Stimulated activated effector memory CD8-positive, alpha-beta T cell treated with anti-CD3 and anti-CD28 coated beads, Interleukin-12 subunit alpha, Interleukin-12 subunit beta, amount 100 ng/mL, for 72 hours (primary cell): ENCODE results near the gene PSMD1.

Experiments
- ATAC-seq: fragments of 150-1000 bp; cut with Tn5 transposase; 2 replicates; pipeline ENCODE4 v1.10.0; 2021
- DNase-seq, 2 donors: peaks; one replicate each; pipeline ENCODE4 v3.0.0; 2021 to 2022; ENCODE audit warnings: low spot score in 2 of 2
- H3K27ac Mint-ChIP-seq: one replicate; pipeline ENCODE4 v1.8.0; 2022; ENCODE audit warnings: mild to moderate bottlenecking, mixed read lengths
- H3K36me3 Mint-ChIP-seq: one replicate; pipeline ENCODE4 v1.8.0; 2022; ENCODE audit warnings: mild to moderate bottlenecking, mixed read lengths
- H3K4me1 Mint-ChIP-seq: one replicate; pipeline ENCODE4 v1.8.0; 2022; ENCODE audit warnings: mixed read lengths
- H3K4me3 Mint-ChIP-seq: one replicate; pipeline ENCODE4 v1.8.0; 2022; ENCODE audit warnings: mild to moderate bottlenecking, mixed read lengths
- H3K9me3 Mint-ChIP-seq: one replicate; pipeline ENCODE4 v1.8.0; 2022; ENCODE audit warnings: mixed read lengths

Gene PSMD1

GRCh38 chr2:231110551-231110950 is 53.9 kb downstream of the PSMD1 start:
- ATAC-seq (no peak), DNase-seq (no peak)
- peaks cover 73% of the 10 kb centered on the region for H3K36me3 Mint-ChIP-seq
- peak overlapping the region; percentile 5 for H3K27ac Mint-ChIP-seq
- H3K9me3 Mint-ChIP-seq, result no peaks in the 10 kb centered on the region
- no peak overlapping the region for H3K4me3 Mint-ChIP-seq
- no peaks in the 10 kb centered on the region for H3K4me1 Mint-ChIP-seq

GRCh38 chr2:231111987-231112386 is 55.3 kb downstream of the PSMD1 start:
- Mint-ChIP-seq H3K27ac (no peak overlapping the region), H3K36me3 (peaks cover 72% of the 10 kb centered on the region), H3K4me1 (no peaks in the 10 kb centered on the region), H3K4me3 (no peak overlapping the region), H3K9me3 (no peaks in the 10 kb centered on the region)
- ATAC-seq, result no peak
- DNase-seq, result no peak

DNA sequence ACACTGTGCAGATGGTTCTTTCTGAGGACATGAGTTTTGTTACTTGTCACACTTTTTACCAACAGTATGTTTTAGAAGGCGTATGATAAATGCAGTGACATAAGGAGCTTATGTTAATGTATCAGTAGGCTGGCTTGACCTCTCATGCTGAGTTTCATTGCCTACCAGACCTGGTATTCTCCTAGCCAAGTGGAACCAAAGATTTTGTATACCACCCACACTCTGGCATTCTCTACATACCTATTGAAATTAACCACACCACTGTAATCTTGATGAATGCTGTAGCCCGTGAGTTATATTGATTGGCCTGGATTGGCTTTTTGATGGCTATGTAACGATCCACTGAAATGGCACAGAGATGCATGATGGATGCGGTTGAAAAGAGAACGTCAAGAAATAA is 56.8 kb downstream of the PSMD1 start:
- Mint-ChIP-seq H3K27ac (no peak overlapping the region), H3K4me1 (no peaks in the 10 kb centered on the region), H3K4me3 (no peak overlapping the region), H3K9me3 (no peaks in the 10 kb centered on the region), H3K36me3 (peaks cover 67% of the 10 kb centered on the region)
- no peak for DNase-seq
- ATAC-seq, result no peak

GRCh38 chr2:231115651-231116050 is 59.0 kb downstream of the PSMD1 start:
- H3K4me3 Mint-ChIP-seq, result no peak overlapping the region
- DNase-seq (no peak), ATAC-seq (no peak)
- no peak overlapping the region for H3K27ac Mint-ChIP-seq
- H3K4me1 Mint-ChIP-seq, result no peaks in the 10 kb centered on the region
- peaks cover 52% of the 10 kb centered on the region for H3K36me3 Mint-ChIP-seq
- no peaks in the 10 kb centered on the region for H3K9me3 Mint-ChIP-seq

DNA sequence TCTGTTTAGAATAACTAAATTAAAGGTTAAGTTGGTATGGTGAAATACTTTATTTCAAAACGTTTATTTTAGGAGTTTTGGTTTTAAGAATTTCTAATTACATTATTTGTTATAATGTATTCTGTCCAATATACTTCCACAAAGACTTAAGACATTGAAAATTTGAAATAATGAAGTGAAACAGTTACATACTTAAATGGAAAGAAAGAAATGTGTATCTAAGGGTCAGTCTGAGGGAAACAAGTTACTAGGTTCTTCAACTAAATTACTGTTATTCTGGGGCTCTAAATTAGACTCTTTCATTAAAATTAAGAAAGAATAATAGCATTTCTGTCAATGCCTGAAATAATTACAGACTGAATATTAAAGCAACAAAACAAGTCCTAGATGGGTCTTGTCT is 60.5 kb downstream of the PSMD1 start:
- no peak for ATAC-seq
- no peak overlapping the region for H3K27ac Mint-ChIP-seq

GRCh38 chr2:231117922-231118613 is 61.4 kb downstream of the PSMD1 start:
- Mint-ChIP-seq H3K27ac (no peak overlapping the region), H3K9me3 (no peaks in the 10 kb centered on the region), H3K36me3 (peaks cover 31% of the 10 kb centered on the region), H3K4me1 (no peaks in the 10 kb centered on the region), H3K4me3 (no peak overlapping the region)
- no peak for ATAC-seq
- DNase-seq, result no peak

More for the DNA sequence above, 60.5 kb downstream of the PSMD1 start:
- no peaks in the 10 kb centered on the region for H3K4me1 Mint-ChIP-seq
- H3K4me3 Mint-ChIP-seq, result no peak overlapping the region
- DNase-seq, result no peak
- no peaks in the 10 kb centered on the region for H3K9me3 Mint-ChIP-seq
- H3K36me3 Mint-ChIP-seq, result peaks cover 40% of the 10 kb centered on the region

DNA sequence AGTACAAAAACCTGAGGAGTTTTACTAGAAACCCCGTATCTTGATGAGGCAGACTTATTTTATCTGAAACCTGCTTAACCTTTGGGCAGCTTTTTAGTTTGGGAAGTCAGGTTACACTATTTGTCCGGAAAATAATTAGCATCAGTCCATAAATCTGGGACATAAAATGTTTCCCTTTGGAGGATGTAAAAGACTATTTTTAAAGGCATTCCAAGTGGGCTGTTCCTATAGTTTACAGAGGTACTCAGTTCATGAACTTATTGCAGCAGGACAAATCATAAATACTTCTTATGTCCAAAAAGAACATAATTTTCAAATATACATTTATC is 61.9 kb downstream of the PSMD1 start:
- Mint-ChIP-seq H3K27ac (no peak overlapping the region), H3K4me3 (no peak overlapping the region), H3K9me3 (no peaks in the 10 kb centered on the region), H3K4me1 (no peaks in the 10 kb centered on the region), H3K36me3 (peaks cover 29% of the 10 kb centered on the region)
- DNase-seq, result no peak
- ATAC-seq, result no peak

DNA sequence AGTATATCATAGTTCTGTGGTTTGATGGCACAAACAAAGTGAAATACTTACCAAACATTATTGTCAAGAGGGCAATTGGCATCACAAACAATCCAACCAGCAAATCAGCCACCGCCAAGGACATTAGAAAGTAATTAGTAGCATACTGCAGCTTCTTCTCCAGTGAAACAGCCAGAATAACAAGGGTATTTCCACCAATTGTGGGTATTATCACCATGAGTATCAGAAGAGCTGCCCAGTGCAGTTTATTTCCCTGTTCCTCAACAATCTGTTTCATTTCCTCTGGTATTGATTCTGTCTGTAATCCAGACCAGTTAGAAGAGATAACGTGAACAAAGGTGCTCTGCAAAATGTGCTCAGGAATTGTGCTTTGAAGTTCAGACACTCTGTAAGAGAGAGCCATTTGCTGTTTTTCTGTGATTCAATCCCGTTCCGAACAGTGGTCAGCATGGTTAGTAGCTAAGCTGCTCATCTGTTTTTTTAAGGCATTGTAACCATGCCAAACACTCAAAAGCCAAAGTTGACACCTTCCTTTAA is 66.8 kb downstream of the PSMD1 start:
- H3K4me3 Mint-ChIP-seq, result no peak overlapping the region
- H3K36me3 Mint-ChIP-seq, result peaks cover 12% of the 10 kb centered on the region
- ATAC-seq, result no peak
- H3K4me1 Mint-ChIP-seq, result no peaks in the 10 kb centered on the region
- no peak for DNase-seq
- no peaks in the 10 kb centered on the region for H3K9me3 Mint-ChIP-seq
- no peak overlapping the region for H3K27ac Mint-ChIP-seq

DNA sequence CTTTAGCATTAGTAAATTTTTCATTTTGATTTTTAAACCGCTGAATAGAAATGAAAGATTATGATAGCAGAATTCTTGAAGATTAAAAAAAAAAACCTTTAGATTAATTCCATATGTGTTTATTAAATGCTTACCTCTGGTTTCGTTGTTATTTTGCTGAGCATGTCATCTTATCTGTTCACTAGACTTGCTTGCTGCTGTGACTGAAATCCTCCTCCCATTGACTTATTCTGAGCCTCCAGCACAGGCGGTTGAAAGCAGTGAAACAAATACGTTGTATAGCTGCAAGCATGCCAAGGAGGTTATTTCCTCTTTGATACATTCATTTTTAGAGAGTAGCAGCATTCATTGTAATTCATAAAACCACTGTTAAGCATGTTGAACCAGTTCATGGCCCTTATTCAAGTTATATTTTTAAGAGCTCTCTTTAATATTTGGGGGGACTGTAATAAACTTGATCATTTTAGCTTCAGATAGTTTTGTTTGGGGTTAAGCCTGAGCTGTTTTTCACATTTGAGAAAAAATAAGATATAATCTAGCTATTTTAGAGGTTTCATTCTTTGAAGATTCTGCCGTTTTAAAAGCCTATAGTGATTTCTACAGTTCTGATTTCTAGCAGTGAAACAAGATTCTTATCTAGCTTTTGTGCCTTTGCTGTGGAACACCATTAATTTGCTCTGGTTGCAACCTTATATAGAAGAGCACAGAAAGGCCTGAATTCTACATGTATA is 68.3 kb downstream of the PSMD1 start, which contains the start of gene HTR2B:
Gene HTR2B, minus strand, starts transcription at position 205 of the 731 bp plus-strand sequence. CDS start 1,278 bp downstream, outside the sequence.
- no peak within 1 kb of the TSS for H3K4me3 Mint-ChIP-seq

GRCh38 chr2:231126123-231126522 is 69.5 kb downstream of the PSMD1 start:
- no peak for DNase-seq
- Mint-ChIP-seq H3K9me3 (no peaks in the 10 kb centered on the region), H3K4me1 (no peaks in the 10 kb centered on the region), H3K36me3 (peaks cover 5% of the 10 kb centered on the region), H3K4me3 (no peak overlapping the region), H3K27ac (no peak overlapping the region)
- no peak for ATAC-seq

More for the DNA sequence above, 68.3 kb downstream of the PSMD1 start, which contains the start of gene HTR2B:
- DNase-seq, result no peak
- peak; percentile 57 for ATAC-seq
- Mint-ChIP-seq H3K36me3 (peaks cover 9% of the 10 kb centered on the region), H3K27ac (no peak within 1 kb of the TSS), H3K9me3 (no peaks in the 10 kb centered on the region), H3K4me1 (no peaks in the 10 kb centered on the region)

DNA sequence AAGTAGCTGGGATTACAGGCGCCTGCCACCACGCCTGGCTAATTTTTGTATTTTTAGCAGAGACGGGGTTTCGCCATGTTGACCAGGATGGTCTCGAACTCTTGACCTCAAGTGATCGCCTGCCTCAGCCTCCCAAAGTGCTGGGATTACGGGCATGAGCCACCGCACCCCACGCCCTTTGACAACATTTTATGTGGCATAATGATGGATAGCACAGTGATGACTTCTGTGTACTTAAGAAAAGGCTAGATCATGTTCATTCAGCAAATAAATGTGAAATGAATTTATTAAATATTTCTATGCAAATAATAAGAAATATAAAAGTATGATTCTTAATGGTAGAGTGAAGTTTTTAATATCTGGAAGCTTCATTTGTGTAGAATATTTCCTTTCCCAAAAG is 70.8 kb downstream of the PSMD1 start:
- Mint-ChIP-seq H3K4me1 (no peaks in the 10 kb centered on the region), H3K27ac (no peak overlapping the region), H3K36me3 (peaks cover 5% of the 10 kb centered on the region), H3K9me3 (no peaks in the 10 kb centered on the region), H3K4me3 (no peak overlapping the region)
- DNase-seq (no peak), ATAC-seq (no peak)

- Mint-ChIP-seq H3K27ac (no peak overlapping the region), H3K4me3 (no peak overlapping the region), H3K36me3 (peaks cover 5% of the 10 kb centered on the region), H3K9me3 (no peaks in the 10 kb centered on the region), H3K4me1 (no peaks in the 10 kb centered on the region)
- no peak for ATAC-seq
- DNase-seq, result no peak
Measured at GRCh38 chr2:231127936-231128335, 71.3 kb downstream of the PSMD1 start.

DNA sequence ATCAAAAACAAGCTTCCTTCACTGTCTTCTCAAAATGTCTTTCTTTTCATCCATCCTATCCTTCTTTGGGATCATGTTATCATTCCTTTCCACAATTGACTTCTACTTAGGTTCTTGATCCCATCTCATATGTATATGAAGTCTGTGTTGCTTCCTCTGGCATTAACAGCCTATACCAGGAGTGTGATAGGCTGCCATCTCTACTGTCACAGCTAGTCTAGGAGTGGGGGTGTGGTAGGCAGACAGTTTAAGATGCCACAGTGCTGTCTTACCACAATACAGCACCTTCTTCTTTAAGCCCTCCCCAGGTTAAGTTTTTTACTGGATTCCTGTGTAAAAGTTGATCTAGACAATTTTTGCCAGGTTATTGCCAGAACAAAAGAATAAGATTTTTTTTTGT is 71.9 kb downstream of the PSMD1 start:
- no peak overlapping the region for H3K4me3 Mint-ChIP-seq
- H3K4me1 Mint-ChIP-seq, result no peaks in the 10 kb centered on the region
- no peaks in the 10 kb centered on the region for H3K9me3 Mint-ChIP-seq
- H3K27ac Mint-ChIP-seq, result no peak overlapping the region
- ATAC-seq (no peak), DNase-seq (no peak)
- peaks cover 5% of the 10 kb centered on the region for H3K36me3 Mint-ChIP-seq

DNA sequence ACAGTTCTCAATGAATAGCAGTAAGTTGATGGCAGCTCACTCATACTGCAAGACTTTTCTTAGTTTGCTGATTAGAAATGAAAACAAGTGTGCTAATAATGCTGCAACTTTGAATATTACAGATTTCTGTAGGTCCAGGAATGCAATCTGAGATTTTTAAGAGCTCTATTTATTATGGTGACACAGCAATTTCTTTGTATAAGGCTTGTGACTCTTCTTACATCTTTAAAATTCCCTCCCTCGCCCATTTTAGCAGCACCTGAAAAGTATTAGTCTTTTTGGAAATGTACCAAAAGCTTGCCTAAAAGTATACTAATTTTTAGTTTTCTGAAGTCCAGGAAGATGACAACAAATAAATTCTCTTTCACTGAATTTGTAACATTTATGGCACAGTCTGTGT is 72.5 kb downstream of the PSMD1 start:
- Mint-ChIP-seq H3K9me3 (no peaks in the 10 kb centered on the region), H3K4me1 (no peaks in the 10 kb centered on the region), H3K4me3 (no peak overlapping the region), H3K36me3 (peaks cover 2% of the 10 kb centered on the region), H3K27ac (no peak overlapping the region)
- ATAC-seq, result no peak
- DNase-seq, result no peak

DNA sequence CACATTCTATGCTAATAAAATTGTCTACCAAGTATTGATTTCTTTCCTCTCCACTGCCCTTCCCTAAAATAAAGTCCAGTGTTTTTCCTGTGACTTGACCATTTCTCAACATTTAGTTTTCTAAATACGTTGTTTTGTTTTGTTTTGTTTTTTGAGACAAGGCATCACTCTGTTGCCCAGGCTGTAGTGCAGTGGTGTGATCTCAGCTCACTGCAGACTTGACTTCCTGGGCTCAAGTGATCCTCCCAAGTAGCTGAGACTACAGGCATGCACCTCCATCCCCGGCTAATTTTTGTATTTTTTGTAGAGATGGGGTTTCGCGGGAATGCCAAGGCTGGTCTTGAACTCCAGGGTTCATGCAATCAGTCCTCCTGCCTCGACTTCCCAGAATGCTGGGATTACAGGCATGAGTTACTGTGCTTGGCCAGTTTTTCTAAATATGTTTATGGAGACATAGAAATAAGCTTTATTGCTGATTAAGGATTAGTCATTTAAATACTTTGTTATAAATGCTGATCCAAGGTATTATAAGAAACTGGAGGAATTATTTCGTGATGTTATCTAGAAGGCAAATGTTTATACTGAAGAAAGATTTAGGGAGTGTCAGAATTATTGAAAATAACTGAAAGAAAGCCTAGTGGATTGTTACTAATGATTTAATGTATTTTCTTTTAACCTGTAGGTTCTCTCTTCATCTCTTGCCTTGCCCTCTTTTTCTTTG is 73.8 kb downstream of the PSMD1 start:
- H3K9me3 Mint-ChIP-seq, result no peaks in the 10 kb centered on the region

More for the DNA sequence above, 73.8 kb downstream of the PSMD1 start:
- no peak overlapping the region for H3K27ac Mint-ChIP-seq
- H3K4me3 Mint-ChIP-seq, result no peak overlapping the region
- DNase-seq (no peak), ATAC-seq (no peak)
- H3K36me3 Mint-ChIP-seq, result no peaks in the 10 kb centered on the region
- no peaks in the 10 kb centered on the region for H3K4me1 Mint-ChIP-seq
